GM19099 (cell line): ENCODE measurements around the gene PLXNB2.

Experiments used
- POLR2A ChIP-seq: IDR thresholded peaks from 3 replicates; pipeline ENCODE4 v1.6.1; 2011; ENCODE audit warnings: low read depth; ENCODE audit not compliant: insufficient read length; ENCODE audit errors: extremely low read depth

The PLXNB2 gene

DNA sequence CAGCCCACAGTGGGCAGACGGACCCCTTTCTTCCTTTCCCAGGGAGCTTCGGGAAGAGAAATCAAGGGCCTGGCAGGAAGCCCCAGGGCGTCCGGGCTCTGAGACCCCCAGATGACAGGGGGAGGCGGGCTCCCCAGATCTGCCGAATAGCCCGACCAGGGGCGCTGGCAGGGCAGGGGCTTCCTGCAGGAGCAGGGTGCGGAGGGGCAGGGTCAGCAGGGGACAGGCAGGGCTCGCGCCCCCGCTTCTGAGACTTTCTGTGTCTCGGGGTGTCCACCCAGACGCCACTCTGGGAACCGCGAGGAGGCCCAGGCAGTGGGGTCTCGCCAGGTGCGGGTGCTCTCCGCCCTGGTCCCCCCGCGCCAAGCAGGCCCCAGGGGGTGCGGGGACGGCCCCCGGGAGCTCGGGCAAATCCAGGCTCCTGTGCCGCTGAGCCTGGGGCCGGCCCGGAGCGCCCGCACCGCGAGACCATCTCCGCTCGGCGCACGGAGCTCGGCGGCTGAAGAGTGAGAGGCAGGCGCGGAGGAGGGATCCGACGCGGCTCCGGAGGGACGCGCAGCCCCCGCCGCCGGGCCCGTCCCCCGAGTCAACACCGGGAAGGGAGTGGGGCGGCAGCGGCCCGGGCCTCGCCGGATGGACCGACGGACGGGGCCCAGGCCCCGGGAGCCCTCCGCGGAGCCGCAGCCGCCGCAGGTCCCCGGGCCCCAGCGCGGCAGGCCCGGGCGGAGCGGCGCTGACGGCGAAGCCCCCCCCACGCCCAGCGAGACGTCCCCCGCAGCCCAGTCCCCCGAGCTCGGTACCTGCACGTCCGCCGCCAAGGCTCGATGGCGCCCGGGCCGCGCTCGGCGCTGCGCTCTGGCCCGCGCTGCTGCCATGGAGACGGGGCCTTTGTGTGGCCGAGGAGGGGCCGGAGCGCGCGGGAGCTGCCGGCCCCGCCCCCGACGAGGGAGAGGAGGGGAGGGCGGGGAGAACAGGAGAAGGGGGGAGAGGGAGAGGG is at the start of gene PLXNB2:
TSS of gene PLXNB2 (minus strand) at position 894 of the 997 bp plus-strand sequence. CDS start 17,062 bp downstream, outside the sequence.
- peak; percentile 69 for TF ChIP-seq POLR2A

DNA sequence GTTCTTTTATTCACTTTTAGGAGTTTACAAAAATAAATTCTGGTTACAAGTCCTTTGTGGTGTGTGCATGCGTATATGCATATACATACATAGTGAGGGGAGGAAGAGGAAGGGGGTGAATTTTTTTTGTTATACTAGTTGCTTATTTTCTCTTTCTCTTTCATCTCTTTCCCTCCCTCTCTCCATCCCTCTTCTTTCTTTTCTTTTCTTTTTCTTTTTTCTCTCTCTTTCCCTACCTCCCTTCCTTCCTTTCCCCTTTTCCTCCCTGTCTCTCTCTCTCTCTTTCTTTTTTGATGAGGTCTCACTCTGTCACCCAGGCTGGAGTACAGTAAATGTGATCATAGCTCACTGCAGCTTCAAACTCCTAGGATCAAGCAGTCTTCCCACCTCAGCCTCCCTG is 49.8 kb upstream of the PLXNB2 start:
- TF ChIP-seq POLR2A: no peak

DNA sequence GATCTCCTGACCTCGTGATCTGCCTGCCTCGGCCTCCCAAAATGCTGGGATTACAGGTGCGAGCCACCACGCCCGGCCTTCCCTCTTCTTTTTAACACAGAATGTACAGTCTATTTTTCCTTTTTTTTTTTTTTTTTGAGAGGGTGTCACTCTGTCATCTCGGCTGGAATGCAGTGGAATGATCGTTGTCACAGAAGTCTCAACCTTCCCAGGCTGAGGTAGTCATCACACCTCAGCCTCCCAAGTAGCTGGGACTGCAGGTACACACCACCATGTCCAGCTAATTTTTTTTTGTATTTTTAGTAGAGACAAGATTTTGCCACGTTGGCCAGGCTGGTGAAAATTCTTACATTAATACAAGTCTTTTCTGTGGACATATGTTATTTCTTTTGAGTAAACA is 48.7 kb upstream of the PLXNB2 start:
- no peak for TF ChIP-seq POLR2A

DNA sequence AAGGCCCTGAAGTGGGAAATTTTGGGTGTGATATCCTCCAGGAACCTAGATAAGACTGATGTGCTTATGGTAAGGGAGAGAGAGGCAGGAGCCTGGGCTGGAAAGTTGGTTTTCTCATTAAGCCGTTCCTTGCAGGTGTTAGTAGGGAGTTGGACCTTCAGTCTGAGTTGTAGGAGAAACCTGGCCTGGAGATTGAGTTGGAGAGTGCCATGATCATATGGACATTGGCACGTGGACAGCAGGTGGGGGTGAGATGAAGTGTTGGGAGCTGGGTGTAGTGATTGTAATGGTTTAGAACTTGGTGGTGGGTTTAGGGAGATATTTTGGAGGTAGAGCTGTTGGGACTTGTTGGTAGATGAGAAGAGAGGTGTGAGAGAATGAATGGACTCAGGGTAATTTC is 40.6 kb upstream of the PLXNB2 start:
- TF ChIP-seq POLR2A: no peak

GRCh38 chr22:50347157-50347556 is 39.7 kb upstream of the PLXNB2 start:
- TF ChIP-seq POLR2A: no peak

DNA sequence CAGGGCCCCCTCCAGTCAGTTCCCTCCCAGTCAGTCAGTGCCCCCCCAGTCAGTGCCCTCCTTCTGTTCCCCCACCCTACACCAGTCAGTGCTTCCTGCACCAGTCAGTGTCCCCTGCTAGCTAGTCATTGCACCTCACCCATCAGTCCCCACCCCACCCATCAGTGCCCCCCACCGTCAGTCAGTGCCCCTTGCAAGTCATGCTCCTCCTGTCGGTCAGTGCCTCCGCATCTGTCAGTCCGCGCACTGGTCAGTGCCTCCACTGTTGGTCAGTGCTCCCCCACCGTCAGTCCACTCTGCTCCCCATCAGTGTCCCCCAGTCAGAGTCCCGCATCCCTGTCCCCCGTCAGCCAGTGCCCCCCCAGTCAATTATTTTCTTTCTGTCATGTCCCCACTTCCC is 39.0 kb upstream of the PLXNB2 start:
- TF ChIP-seq POLR2A: no peak

- TF ChIP-seq POLR2A: no peak
These were observed 36.1 kb upstream of the PLXNB2 start for GRCh38 chr22:50343541-50343935.

GRCh38 chr22:50342651-50343540 is 35.5 kb upstream of the PLXNB2 start, which contains the start of gene PPP6R2:
TSS of gene PPP6R2 (plus strand) at chr22:50343327. CDS start at chr22:50393909, 50,582 bp downstream.
- TF ChIP-seq POLR2A: peak; percentile 74

DNA sequence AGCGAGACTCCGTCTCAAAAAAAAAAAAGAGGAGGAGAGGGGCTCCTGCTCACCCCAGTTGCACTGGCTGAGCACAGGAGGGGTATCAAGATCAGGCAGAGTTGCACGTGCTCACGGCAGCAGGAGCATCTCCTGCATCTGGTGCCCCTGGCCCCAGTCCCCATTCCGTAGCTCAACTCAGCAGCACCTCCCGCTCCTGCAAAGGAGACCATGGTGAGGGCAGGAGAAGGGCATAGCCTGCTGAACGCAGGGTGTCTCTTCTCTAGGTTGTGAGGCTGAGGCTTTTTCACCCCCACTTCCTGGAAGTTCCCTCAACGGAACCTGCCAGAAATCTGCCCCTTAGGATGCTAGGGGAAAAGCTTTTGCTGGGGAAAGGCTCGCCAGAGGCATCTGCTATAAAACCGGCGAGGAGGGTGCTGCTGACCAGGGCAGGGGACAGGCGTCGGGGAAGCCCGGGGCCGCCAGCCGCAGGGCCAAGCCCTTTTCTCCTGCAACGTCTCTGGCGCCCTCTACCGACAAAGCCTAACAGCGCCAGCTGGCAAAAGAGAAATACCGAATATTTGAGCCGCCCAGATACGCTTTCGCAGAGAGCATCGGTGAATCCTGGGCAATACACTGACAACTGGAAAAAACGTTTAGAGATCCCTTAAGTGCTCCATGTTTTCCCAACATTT is 34.7 kb upstream of the PLXNB2 start:
- no peak for TF ChIP-seq POLR2A

DNA sequence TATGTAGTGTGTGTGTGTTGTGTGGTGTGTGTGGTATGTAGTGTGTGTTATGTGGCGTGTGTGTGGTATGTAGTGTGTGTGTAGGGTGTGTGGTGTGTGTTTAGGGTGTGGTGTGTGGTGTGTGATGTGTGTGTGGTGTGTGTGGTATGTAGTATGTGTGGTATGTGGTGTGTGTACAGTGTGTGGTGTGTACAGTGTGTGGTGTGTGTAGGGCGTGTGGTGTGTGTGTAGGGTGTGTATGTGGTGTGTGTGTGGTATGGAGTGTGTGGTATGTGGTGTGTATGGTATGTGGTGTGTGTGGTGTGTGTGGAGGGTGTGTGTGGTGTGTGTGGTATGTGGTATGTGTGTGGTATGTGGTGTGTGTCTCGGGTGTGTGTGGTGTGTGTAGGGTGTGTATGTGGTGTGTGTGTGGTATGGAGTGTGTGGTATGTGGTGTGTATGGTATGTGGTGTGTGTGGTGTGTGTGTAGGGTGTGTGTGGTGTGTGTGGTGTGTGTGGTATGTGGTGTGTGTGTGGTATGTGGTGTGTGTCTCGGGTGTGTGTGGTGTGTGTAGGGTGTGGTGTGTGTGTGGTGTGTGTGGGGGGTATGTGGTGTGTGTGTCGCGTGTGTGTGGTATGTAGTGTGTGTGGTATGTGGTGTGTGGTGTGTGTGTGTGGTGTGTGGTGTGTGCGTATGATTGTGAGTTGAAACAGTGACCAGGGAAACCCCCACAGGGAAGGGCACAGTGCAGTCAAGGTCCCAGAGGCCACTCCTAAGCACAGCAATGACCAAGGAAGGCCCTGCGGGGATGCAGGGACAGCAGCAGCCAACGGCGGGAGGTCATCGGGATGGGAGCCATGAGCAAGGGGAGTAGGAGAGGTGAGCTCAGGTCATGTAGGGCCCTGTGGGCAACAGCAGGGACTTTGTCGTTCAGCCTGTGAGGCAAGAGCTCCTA is 32.8 kb upstream of the PLXNB2 start:
- no peak for TF ChIP-seq POLR2A

DNA sequence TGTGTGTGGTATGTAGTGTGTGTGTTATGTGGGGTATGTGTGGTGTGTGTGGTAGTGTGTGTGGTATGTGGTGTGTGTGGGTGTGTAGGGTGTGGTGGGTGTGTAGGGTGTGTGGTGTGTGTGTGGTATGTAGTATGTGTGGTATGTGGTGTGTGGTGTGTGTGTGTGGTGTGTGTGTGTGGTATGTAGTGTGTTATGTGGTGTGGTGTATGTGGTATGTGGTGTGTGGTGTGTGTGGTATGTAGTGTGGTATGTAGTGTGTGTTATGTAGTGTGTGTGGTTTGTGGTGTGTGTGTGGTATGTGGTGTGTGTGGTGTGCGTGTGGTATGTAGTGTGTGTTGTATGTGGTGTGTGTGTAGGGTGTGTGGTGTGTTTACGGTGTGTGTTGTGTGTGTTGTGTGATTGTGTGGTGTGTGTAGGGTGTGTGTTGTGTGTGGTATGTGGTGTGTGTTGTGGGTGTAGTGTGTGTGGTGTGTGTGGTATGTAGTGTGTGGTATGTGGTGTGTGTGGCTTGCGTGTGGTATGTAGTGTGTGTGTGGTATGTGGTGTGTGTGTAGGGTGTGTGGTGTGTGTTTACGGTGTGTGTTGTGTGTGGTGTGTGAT is 31.5 kb upstream of the PLXNB2 start:
- TF ChIP-seq POLR2A: no peak

GRCh38 chr22:50338042-50338573 is 30.7 kb upstream of the PLXNB2 start:
- TF ChIP-seq POLR2A: no peak
